Measurements from ENCODE around the gene RGS6.

RGS6 gene

GRCh38 chr14:72254937-72255472 is 322.8 kb downstream of the RGS6 start:
- FAIRE-seq (no peak), DNase-seq (ENCODE audit: insufficient read length, low spot score) (no peak)
- no peak for TF ChIP-seq POLR2A (IDR thresholded peaks at IDR 0.05; ENCODE audit: low read depth, low read length)

DNA sequence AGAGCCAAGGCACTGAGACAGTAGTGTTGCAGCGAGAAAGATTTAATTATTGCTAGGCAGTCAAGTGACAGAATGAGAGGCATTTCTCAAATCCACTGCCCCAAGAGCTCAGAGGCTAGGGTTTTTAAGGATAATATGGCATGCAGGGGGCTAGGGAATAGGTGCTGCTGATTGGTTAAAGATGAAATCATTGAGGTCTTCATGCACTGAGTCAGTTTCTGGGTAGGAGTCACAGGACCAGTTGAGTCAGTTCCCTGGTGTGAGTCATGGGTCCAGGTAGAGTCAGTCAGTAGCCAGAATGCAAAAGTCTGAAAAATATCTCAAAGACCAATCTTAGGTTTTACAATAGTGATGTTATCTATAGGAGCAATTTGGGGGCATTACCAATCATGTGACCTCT is 323.8 kb downstream of the RGS6 start:
- no peak for TF ChIP-seq POLR2A (IDR thresholded peaks at IDR 0.05; ENCODE audit: low read depth, low read length)
- FAIRE-seq (no peak), DNase-seq (ENCODE audit: insufficient read length, low spot score) (no peak)

- no peak for TF ChIP-seq POLR2A (IDR thresholded peaks at IDR 0.05; ENCODE audit: low read depth, low read length)
- FAIRE-seq, result no peak
- DNase-seq (ENCODE audit: insufficient read length, low spot score), result no peak
Measured at GRCh38 chr14:72261068-72261467, 328.8 kb downstream of the RGS6 start.

DNA sequence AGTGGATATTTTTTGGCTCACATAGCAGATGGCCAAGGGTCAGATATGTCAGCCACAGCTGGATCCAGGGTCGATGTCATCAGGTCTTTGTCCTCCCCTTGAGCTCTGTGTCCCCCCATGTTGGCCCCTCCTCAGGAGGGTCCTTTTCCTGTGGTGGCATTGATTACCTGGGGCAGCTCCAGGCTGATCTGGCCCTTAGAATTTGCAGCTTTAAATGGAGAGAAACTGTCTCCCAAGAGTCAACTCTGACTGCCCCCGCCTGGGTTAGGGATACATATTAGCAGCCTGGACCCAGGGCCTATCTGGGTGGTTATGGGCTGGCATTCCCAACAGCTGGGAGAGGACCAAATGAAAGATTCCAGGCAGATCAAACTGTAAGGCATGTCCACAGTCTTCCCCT is 330.5 kb downstream of the RGS6 start:
- DNase-seq (ENCODE audit: insufficient read length, low spot score) (no peak), FAIRE-seq (no peak)
- TF ChIP-seq POLR2A (IDR thresholded peaks at IDR 0.05; ENCODE audit: low read depth, low read length), result no peak

- FAIRE-seq (no peak), DNase-seq (ENCODE audit: insufficient read length, low spot score) (no peak)
- TF ChIP-seq POLR2A (IDR thresholded peaks at IDR 0.05; ENCODE audit: low read depth, low read length), result no peak
Measured at GRCh38 chr14:72264716-72265115, 332.5 kb downstream of the RGS6 start.

GRCh38 chr14:72270147-72270727 is 338.0 kb downstream of the RGS6 start:
- FAIRE-seq (no peak), DNase-seq (ENCODE audit: insufficient read length, low spot score) (no peak)
- no peak for TF ChIP-seq POLR2A (IDR thresholded peaks at IDR 0.05; ENCODE audit: low read depth, low read length)

- no peak for DNase-seq (ENCODE audit: insufficient read length, low spot score)
- TF ChIP-seq POLR2A (IDR thresholded peaks at IDR 0.05; ENCODE audit: low read depth, low read length), result no peak
- no peak for FAIRE-seq
Measured at GRCh38 chr14:72270749-72271148, 338.5 kb downstream of the RGS6 start.

DNA sequence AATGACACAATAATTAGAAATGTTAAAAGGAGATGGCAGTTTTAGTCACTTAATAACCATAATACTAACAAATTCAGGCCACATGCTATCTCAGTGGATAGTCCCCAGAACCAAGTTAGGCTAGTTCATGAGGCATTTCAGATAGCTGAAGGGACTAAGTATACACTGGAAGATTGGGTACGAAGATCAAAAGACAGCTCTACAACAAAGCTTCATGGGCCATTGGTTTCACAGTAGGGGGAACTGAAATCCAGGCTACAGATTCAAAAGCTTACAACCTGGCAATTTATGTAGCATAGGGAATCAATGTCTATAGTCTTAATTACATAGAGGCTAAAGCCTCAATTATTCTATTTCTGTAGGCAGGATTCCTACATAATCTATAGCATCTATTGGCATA is 343.0 kb downstream of the RGS6 start:
- FAIRE-seq (no peak), DNase-seq (ENCODE audit: insufficient read length, low spot score) (no peak)
- TF ChIP-seq POLR2A (IDR thresholded peaks at IDR 0.05; ENCODE audit: low read depth, low read length), result no peak

DNA sequence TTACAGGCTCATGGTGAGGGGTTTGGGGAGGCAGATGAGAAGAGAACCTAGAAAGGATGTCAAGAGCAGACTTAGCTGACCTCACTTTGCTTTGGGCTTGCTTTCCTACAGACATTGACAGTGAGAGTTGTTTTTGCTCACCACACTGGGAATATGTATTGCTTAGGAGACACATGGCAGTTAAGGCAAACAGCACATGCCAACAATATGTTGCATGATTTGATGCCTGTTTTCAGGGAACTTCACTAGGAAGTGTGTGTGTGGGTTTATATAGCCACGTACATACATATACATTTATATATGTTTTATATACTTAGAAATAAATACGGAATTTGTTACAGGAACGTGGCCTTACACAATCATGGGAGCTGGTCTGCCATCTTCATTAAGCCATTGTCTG is 346.1 kb downstream of the RGS6 start:
- TF ChIP-seq POLR2A (IDR thresholded peaks at IDR 0.05; ENCODE audit: low read depth, low read length), result no peak
- no peak for DNase-seq (ENCODE audit: insufficient read length, low spot score)
- no peak for FAIRE-seq

DNA sequence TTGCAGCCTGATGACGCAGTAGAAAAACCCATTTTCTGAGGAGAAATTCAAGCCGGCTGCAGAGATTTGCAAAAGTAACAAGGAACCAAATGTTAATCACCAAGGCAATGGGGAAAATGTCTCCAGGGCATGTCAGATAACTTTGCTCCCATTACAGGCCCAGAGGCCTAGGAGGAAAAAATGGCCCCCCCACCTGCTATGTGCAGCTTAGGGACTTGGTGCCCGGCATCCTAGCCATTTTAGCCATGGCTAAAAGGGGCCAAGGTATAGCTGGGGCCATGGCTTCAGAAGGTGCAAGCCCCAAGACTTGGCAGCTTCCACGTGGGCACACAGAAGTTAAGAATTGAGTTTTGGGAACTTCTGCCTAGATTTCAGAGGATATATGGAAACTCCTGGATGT is 351.9 kb downstream of the RGS6 start:
- FAIRE-seq (no peak), DNase-seq (ENCODE audit: insufficient read length, low spot score) (no peak)
- no peak for TF ChIP-seq POLR2A (IDR thresholded peaks at IDR 0.05; ENCODE audit: low read depth, low read length)

DNA sequence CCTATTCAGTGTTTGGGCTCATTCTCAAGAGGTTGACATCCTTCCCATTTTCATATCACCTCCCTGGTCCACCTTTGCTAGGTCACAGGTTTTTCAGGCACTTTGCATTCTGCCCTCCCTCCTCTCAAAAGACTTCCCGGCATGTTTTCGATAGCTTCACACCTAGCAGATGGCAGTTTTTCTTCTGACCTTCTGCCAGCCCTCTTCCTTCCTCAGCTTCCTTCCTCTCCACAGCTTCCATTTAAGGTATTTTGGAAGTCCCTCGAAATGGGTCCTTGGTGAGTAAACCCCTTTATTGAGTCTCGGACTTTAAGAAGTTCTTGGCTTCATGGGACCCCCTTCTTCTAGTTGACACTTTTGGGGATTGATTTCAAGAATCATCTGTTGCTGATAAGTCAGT is 358.0 kb downstream of the RGS6 start:
- FAIRE-seq (no peak), DNase-seq (ENCODE audit: insufficient read length, low spot score) (no peak)
- TF ChIP-seq POLR2A (IDR thresholded peaks at IDR 0.05; ENCODE audit: low read depth, low read length), result no peak

GRCh38 chr14:72291908-72292688 is 359.9 kb downstream of the RGS6 start:
- FAIRE-seq, result peak; percentile 69
- TF ChIP-seq POLR2A (IDR thresholded peaks at IDR 0.05; ENCODE audit: low read depth, low read length), result no peak

GRCh38 chr14:72292689-72293024 is 360.4 kb downstream of the RGS6 start:
- no peak for TF ChIP-seq POLR2A (IDR thresholded peaks at IDR 0.05; ENCODE audit: low read depth, low read length)
- FAIRE-seq (no peak), DNase-seq (ENCODE audit: insufficient read length, low spot score) (no peak)

More at GRCh38 chr14:72291908-72292688, 359.9 kb downstream of the RGS6 start:
- DNase-seq (ENCODE audit: insufficient read length, low spot score), result peak; percentile 6

GRCh38 chr14:72301352-72301751 is 369.1 kb downstream of the RGS6 start:
- no peak for FAIRE-seq
- no peak for TF ChIP-seq POLR2A (IDR thresholded peaks at IDR 0.05; ENCODE audit: low read depth, low read length)
- DNase-seq (ENCODE audit: insufficient read length, low spot score), result no peak

DNA sequence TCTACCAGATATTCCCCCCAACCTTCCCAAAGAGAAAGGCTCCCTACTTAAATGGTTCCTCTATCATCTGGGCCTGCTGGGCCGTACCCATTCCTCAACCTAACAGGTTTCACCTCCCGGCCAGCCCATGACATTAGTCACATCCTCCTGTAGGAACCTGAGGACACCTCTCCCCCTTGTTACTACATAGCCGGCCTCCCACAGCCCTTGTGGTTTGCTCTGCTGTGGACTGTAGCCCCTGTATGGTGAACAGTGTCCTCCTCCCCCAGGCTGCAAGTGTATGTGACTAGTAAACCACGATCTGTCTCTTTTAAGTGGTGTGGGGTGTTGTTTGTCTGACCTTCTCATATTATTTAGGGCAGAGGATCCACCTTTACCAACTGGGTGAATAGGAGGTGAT is 371.7 kb downstream of the RGS6 start:
- TF ChIP-seq POLR2A (IDR thresholded peaks at IDR 0.05; ENCODE audit: low read depth, low read length), result no peak
- DNase-seq (ENCODE audit: insufficient read length, low spot score) (no peak), FAIRE-seq (no peak)
